Gastroesophageal sphincter (tissue), 3 donors: ENCODE results near the gene TMEM209.

Experiments used
- POLR2A ChIP-seq, 2 donors: fragments of 450-650 bp; IDR thresholded peaks; one replicate each; pipeline ENCODE4 v1.6.1; 2017; ENCODE audit warnings: antibody characterized with exemption in 2 of 2, mild to moderate bottlenecking in 2 of 2, moderate library complexity in 1 of 2
- POLR2AphosphoS5 ChIP-seq: sonication (generic); formaldehyde crosslinking; IDR thresholded peaks from one replicate; pipeline ENCODE4 v1.6.1; 2017; ENCODE audit warnings: antibody characterized with exemption
- TF ChIP-seq, protein P1 (sequence below), 4 experiments: fragments of 200-600 bp in 2 of 4; fragments of 450-650 bp in 2 of 4; sonication (generic) in 1 of 4; IDR thresholded peaks; one replicate each; pipeline ENCODE4 v1.5.1; 2017 to 2019; ENCODE audit warnings: antibody characterized with exemption in 4 of 4, mild to moderate bottlenecking in 2 of 4, moderate library complexity in 2 of 4

DNA sequence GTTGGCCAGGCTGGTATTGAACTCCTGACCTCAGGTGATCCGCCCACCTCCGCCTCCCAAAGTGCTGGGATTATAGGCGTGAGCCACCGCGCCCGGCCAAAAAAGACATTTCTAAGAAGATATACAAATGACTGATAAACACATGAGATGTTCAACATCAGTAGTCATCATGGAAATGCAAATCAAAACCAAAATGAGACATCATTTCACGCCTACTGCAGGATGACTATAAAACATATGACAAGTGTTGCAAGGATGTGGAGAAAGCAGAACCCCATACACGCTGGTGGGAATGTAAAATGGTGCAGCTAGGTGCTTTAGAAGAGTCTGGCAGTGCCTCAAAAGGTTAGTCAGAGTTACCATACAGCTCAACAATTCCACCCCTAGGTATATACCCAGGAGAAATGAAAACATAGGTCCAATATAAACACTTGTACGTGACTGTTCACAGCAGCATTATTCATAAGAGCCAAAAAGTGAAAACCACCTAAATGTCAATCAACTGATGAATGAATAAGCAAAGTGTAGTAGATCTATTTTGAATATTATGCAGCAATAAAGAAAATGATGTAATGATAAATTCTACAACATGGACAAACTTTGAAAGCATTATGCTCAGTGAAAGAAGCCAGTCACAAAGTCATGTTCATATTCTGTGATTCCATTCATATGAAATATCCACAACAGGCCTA is 24.5 kb downstream of the TMEM209 start:
- TF ChIP-seq, protein P1, sequence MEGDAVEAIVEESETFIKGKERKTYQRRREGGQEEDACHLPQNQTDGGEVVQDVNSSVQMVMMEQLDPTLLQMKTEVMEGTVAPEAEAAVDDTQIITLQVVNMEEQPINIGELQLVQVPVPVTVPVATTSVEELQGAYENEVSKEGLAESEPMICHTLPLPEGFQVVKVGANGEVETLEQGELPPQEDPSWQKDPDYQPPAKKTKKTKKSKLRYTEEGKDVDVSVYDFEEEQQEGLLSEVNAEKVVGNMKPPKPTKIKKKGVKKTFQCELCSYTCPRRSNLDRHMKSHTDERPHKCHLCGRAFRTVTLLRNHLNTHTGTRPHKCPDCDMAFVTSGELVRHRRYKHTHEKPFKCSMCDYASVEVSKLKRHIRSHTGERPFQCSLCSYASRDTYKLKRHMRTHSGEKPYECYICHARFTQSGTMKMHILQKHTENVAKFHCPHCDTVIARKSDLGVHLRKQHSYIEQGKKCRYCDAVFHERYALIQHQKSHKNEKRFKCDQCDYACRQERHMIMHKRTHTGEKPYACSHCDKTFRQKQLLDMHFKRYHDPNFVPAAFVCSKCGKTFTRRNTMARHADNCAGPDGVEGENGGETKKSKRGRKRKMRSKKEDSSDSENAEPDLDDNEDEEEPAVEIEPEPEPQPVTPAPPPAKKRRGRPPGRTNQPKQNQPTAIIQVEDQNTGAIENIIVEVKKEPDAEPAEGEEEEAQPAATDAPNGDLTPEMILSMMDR (IDR thresholded peaks at IDR 0.05) = no peak
- TF ChIP-seq POLR2AphosphoS5 = no peak
- no peak for TF ChIP-seq POLR2A (IDR thresholded peaks at IDR 0.05)
